ENCODE measurements around the gene PTH1R.

The PTH1R gene

GRCh38 chr3:46931631-46932331 is 54.3 kb downstream of the PTH1R start:
- DNase-seq: no peak

- no peak for DNase-seq
Measured at GRCh38 chr3:46932455-46933225, 55.1 kb downstream of the PTH1R start.

GRCh38 chr3:46933261-46933660 is 55.7 kb downstream of the PTH1R start:
- DNase-seq: no peak

GRCh38 chr3:46934072-46934471 is 56.6 kb downstream of the PTH1R start:
- no peak for DNase-seq

- DNase-seq: no peak
Measured at GRCh38 chr3:46934498-46935167, 57.1 kb downstream of the PTH1R start.

- peak; percentile 27 for DNase-seq
Measured at GRCh38 chr3:46935168-46935858, 57.8 kb downstream of the PTH1R start.

GRCh38 chr3:46935989-46936558 is 58.6 kb downstream of the PTH1R start:
- no peak for DNase-seq

- no peak for DNase-seq
Measured at GRCh38 chr3:46936733-46937250, 59.3 kb downstream of the PTH1R start.

- DNase-seq: no peak
Measured at GRCh38 chr3:46938118-46938517, 60.6 kb downstream of the PTH1R start.

- no peak for DNase-seq
Measured at GRCh38 chr3:46939578-46940445, 62.3 kb downstream of the PTH1R start.

- no peak for DNase-seq
Measured at GRCh38 chr3:46942076-46942475, 64.6 kb downstream of the PTH1R start.

- DNase-seq: no peak
Measured at GRCh38 chr3:46942481-46943236, 65.1 kb downstream of the PTH1R start.

- DNase-seq: no peak
Measured at GRCh38 chr3:46943237-46944187, 66.0 kb downstream of the PTH1R start.

- no peak for DNase-seq
Measured at GRCh38 chr3:46944191-46944590, 66.7 kb downstream of the PTH1R start.

- DNase-seq: no peak
Measured at GRCh38 chr3:46946416-46946815, 68.9 kb downstream of the PTH1R start.

GRCh38 chr3:46946856-46947545 is 69.5 kb downstream of the PTH1R start:
- no peak for DNase-seq

- no peak for DNase-seq
Measured at GRCh38 chr3:46947546-46947901, 70.0 kb downstream of the PTH1R start.

- DNase-seq: no peak
Measured at GRCh38 chr3:46947981-46948791, 70.7 kb downstream of the PTH1R start.
